HG03469 (cell line): ENCODE results near the gene SRSF9.

Experiments
- ATAC-seq: cut with Tn5 transposase; IDR thresholded peaks from one replicate; pipeline ENCODE4 v1.9.1; 2021; ENCODE audit warnings: mild to moderate bottlenecking, moderate library complexity, moderate number of reproducible peaks; ENCODE audit not compliant: unreplicated experiment

The SRSF9 gene

GRCh38 chr12:120413901-120414695 is 55.5 kb downstream of the SRSF9 start:
- no peak for ATAC-seq

GRCh38 chr12:120412421-120412820 is 57.1 kb downstream of the SRSF9 start:
- no peak for ATAC-seq
